AG10803 (cell line): ENCODE measurements around the gene CAPZB.

Source experiments
- DNase-seq: peaks from one replicate; pipeline ENCODE4 v3.0.0; 2010; ENCODE audit warnings: low read depth
- H3K4me3 ChIP-seq: 2 replicates; pipeline ENCODE4 v1.5.1; 2011; ENCODE audit warnings: mild to moderate bottlenecking, low read length, control low read depth
- TF ChIP-seq, protein P1 (sequence below): conservative IDR thresholded peaks from 2 replicates; pipeline ENCODE4 v1.5.1; 2011; ENCODE audit warnings: mild to moderate bottlenecking, low read length, control low read depth, inconsistent platforms

CAPZB gene

DNA sequence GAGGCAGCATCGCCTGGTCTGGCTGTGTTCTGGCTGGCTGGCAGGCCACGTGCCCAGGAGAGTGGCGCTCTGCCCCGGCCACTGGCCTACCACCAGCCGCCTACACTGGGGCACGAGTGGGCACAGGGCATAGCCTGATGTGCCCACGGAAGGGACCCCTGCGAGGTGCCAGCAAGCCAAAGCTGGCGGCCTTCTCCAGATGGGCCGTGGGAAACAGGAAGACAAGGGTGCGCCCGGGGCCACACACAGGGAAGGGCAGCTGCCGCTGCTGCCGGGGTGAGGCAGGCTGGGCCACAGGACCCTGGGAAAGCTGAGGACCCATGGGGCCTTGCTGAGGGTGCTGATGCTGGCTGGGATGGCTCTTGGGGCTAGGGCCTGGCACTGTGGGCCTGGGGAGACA lies 132.5 kb downstream of the CAPZB start:
- no peak for DNase-seq
- H3K4me3 ChIP-seq = no peak overlapping the region
- TF ChIP-seq, protein P1, sequence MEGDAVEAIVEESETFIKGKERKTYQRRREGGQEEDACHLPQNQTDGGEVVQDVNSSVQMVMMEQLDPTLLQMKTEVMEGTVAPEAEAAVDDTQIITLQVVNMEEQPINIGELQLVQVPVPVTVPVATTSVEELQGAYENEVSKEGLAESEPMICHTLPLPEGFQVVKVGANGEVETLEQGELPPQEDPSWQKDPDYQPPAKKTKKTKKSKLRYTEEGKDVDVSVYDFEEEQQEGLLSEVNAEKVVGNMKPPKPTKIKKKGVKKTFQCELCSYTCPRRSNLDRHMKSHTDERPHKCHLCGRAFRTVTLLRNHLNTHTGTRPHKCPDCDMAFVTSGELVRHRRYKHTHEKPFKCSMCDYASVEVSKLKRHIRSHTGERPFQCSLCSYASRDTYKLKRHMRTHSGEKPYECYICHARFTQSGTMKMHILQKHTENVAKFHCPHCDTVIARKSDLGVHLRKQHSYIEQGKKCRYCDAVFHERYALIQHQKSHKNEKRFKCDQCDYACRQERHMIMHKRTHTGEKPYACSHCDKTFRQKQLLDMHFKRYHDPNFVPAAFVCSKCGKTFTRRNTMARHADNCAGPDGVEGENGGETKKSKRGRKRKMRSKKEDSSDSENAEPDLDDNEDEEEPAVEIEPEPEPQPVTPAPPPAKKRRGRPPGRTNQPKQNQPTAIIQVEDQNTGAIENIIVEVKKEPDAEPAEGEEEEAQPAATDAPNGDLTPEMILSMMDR = no peak

DNA sequence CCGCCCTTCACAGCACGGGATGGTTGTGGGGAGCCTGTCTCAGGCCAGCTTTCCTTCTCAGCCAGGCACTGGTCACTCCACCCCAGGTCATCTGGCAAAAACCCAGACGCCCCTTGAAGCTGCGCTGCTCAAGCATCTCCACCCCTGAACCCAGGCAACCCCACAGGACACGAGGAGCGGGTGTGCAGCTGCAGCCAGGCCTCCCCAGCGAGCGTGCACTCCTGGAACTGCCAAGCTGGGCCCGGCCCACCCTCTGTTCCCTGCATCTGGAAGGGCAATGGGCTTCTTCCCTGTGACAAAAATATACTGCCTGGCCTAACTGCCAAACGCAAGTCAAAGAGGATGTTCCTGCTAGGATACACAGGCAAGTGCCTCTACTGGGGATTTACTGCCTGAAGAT lies 133.5 kb downstream of the CAPZB start:
- no peak overlapping the region for H3K4me3 ChIP-seq
- DNase-seq = no peak
- TF ChIP-seq, protein P1 = no peak

DNA sequence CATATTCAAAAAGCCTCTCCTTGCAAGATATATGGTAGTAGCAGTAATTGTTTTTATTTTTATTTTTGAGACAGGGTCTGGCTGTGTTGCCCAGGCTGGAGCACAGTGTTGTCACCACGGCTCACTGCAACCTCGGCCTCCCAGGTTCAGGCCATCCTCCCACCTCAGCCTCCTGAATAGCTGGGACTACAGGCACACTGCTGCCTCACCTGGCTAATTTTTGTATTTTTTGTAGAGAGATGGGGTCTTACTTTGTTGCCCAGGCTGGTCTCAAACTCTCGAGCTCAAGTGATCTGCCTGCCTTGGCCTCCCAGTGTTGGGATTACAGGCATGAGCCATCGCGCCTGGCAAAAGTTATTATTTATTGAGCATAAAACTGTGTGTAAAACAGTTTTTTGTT lies 134.8 kb downstream of the CAPZB start:
- DNase-seq = no peak
- H3K4me3 ChIP-seq = no peak overlapping the region
- TF ChIP-seq, protein P1 = no peak

DNA sequence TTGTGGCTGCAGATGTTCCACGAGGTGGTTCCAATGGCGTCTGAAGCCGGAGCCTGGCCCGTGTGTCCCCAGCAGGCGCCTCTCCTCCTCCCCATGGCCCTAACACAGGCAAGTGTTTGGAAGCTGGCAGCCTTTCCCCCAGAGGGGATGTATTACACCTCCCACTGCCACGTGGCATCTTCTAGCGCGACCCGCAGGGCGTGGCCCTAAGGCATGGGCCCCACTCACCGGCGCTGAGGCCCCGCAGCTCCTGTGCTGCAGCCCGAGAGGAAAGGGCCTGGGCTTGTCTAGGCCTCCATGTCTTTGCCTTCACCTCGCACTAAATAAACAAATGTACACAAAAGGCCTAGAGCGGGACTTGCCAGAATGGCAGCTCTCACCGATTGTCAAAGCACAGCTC lies 135.3 kb downstream of the CAPZB start:
- TF ChIP-seq, protein P1 = no peak
- no peak overlapping the region for H3K4me3 ChIP-seq
- DNase-seq = no peak

DNA sequence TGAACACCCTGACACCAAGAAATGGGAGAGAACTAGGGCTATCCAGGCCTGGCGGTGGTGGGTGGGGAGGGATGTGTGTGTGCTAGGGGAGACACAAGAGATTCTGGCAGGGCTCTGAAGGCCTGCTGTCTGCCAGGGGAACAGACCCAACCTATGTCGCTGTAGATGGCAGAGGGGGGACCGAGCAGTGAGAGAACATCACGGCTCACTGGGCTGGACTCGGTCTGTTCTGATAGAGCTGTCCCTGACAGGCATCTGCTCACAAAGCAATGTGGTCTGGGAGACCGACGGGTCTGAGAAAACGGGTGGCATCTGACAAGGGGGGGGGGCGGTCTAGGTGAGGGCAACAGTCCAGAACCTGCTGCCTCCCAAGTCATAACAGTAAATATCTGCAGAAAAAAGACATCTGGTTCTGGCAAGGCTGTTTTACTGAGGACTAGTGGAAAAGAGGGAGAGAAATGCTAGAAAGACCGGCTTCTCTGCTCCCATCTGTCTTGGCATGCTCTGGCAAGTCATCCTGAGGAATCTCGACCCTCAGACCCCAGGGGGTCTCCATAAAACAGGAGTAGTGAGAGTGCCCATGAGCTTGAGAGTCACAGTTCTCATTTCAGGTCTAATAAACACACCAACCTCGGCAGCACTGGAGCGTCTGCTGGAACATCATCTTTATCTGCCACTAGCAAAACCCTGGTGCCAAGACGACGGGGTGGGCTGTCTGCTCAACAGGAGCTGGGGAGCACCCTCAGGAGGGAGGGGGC lies 136.7 kb downstream of the CAPZB start:
- DNase-seq = no peak
- TF ChIP-seq, protein P1 = no peak
- no peak overlapping the region for H3K4me3 ChIP-seq

DNA sequence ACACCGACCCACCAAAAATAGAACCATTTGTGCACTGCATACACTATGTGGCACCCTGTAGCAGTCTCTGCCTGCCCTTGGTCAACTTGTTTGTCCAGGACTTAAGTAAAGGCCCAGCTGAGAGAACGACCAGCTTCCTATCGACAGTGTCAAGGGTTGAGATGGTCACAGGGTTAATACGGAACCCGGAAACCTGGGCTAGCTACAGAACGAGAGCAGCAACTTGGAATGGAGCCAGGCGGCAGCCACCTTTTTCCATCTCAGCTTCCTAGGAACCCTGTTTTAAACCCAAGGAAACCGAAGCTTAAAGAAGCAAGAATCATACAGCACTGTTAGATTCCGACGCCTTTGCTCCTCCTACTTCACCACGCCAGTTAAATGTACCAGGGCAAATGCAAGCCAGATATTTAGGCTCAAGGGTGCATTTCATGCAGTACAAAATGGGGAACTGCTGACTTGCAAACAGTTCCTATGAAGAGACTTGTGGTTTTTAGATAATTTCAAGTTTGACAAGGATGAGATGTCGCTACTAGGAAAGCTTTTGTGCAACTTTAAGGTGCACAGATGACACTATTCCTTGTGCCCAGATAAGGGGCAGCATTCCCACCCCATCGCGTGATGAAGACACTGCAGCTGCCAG lies 137.7 kb downstream of the CAPZB start:
- no peak for DNase-seq
- no peak overlapping the region for H3K4me3 ChIP-seq
- TF ChIP-seq, protein P1 = no peak

DNA sequence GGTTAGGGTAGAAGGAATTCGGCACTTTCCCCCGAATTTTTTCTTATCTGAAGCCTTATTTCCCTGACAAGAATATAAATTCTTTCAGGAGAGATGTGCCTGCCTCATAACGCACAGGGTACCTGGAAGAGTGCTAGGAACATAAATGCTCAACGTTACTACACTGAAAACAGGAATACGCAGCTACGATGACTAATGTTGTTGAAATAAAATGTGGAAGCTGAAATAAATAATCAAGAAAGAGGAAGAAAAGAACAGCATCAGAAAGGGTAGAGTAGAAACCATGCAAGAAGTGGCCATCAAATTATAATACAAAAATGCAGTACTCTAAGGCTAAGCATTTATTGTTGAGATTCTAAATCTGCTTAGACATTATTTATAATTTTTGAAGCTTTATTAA lies 139.3 kb downstream of the CAPZB start:
- DNase-seq = no peak
- TF ChIP-seq, protein P1 = no peak
- no peak overlapping the region for H3K4me3 ChIP-seq
